GM03348 (cell line): ENCODE results near the gene NACC2.

Source experiments
- DNase-seq: peaks from one replicate; pipeline ENCODE4 v3.0.0; 2012; ENCODE audit warnings: low spot score

The NACC2 gene

DNA sequence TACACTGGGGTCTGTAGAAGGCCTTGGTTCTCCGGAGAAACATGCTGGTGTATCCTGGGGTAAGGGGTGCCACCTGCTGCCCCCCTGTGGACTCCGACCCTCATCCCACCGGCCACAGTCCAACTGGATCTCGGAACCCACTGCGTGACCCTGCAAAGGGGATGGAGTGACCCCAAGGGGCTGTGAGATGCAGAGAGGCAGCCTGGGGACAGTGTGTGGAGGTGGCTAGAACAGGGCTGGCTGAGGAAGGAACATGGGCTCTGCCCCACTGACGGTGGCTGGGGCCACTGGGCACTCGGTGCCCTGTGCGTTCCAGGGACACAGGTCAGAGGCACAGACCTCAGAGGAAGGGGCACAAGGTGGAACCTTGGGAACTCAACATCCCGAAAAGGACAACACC lies 2.3 kb downstream of the NACC2 start:
- DNase-seq, result no peak

DNA sequence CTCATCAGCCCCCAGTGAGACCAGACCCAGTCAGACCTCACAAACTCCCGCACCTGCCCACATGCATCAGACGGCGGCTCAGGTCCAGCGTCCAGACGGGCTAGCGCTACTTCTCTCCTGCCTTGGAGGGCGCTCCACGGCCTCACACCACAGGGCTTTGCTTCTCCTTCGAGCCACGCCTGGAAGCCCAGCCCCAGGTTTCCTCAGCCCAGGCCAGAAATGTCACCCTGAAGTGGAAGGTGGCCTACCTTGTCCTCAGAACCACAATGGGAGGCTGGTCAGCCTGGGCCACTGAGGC lies 2.8 kb downstream of the NACC2 start:
- DNase-seq, result no peak

DNA sequence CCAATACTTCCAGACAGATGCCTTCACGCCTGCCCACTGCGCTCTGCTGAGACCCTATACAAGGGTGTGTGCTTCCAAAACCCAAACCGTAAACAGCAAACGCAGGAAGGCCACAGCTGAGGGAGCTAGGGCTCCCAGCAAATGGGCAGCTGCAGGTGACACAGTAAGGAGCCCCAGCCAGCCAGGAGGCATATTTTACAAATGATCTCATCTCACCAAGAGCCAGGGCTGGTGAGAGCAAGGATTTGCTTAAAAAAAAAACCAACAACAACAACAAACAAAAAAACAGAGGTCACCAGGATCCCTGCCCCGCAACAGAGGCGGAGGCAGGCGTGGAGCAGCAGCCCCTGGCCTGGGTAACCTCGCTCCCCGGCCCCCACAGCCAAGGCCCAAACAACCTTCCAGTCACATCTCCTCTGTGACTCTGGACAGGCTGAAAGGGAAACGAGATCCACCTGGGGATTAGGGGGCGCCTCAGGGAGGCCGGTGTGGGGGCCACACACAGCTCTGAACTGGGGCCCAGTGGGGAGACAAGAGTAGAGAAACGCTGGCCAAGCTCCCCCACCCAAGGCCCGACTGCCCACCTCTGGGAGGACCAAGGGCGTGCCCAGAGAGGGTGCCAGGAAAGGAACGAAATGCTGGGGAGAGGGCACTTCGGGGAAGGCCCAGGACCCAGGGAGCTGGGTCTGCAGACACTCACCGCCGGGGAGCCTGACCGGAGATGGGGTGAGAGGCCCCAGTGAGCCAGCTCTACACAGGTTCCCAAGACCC lies 3.3 kb downstream of the NACC2 start:
- DNase-seq, result no peak

DNA sequence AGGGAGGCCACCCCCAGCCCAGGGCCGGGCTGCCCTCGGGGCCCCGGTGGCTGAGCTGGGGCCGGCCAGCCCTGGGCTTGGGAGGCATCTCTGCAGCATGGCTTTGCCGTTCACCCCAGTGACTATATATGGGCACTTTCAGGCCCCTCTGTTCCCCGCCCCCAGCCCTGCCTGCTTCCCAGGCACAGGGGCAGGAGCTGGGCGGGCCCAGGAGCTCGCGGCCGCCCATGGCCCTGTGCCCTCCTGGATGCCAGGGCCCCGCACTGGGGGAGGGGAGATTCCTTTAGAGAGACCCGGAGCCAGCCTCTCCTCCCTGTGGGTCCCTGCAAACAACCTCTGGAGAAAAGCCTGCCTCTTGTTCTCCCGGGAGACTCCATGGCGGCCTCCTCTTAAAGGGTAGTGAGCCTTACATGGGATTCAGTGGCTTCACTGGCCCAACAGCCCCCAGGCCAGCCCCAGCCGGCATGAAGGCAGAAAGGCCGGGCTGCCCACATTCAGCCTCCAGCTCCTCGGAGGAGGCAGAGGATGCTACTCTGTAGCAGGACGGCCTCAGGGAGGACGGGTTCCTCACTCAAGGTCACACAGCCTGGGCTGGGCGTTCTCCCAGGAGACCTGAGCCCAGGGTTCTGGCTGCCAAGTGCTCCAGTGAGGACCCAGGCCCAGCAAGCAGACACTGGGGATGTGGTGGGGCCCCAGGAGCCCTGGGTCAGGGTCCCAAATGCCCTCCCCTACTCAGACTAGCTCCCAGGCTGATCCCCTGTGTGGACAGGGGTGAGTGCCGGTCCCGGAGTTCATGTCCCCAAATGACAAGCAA lies 4.1 kb downstream of the NACC2 start:
- DNase-seq, result no peak

DNA sequence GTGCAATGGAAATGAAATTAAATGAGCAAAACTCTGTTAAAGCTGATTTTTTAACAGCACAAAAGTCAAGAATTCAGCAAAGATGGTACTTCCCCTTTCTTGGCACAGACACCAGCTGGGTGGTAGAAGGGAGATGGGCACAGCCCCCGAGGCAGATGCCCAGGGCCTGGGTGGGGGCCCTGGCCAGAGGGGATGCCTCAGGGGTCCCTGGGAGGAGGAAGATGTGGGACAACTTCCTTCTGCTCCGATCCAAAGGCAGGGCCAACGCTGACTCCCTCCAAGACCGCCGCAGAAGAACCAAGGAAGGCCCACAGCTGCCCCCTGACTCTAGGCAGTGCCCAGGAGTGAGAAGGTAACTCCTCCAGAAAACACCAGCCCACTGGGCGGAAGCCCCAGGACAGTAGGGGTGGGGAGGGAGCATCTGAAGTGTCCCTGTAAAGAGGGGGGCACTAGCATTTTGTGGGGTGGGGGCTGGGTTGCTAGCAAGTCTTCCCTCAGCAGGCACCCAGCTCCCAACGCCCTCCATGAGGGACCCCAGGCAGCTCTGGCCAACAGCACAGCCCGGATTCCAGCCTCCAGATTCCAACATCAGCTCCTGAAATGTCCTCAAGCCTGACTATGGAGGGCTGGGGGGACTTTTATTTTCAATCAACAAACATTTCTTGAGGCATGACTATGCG lies 4.9 kb downstream of the NACC2 start:
- no peak for DNase-seq

DNA sequence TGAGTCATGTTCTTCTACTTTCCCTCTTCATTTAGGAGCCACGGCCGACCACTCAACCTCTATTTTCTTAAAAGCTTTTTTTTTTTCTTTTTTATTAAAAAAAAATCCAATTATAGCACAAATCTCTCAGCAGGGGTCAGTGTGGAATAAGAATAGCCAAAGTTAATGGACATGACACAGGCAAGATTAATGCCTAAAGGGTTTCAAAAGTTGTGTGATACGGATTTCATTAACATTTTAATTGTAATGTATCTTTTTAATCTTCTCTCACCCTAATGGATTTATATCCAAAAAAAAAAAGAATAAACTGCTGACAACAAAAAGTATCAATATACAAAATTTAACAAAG lies 5.4 kb downstream of the NACC2 start:
- peak; percentile 68 for DNase-seq

DNA sequence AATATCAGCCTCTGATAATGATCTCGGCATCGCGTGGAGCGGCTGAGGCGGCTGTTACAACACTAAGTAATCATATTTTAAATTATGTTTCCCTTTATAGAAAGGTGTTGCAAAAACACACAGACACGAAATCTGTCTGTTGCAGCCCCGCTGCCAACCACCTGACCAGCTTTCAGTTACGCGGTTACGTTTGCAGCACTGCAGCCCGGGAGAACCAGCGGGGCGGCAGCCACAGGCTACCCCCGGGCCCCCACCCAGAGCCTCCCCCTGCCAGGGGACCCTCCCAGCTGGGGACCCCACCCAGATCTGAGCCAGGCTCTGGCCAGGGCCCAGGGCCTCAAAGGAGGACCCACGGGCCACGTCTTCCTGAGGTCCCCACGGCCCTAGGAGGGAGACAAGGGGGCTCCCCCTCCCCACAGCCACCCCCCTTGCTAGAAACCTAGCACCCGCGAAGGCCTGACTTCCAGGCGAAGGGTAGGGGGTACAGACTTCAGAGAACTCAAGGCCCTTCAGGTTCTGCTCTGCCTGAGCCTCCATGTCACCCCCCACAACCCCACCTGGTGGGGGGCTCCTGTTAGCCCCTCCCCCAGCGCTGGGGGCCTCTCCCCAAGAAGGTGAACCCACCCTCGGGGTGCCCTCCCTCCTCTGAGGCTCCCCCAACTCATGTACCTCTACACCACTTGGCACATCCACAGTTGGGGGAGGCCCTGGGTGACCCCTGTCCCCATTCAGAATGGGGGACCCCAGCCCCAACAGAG lies 6.0 kb downstream of the NACC2 start:
- no peak for DNase-seq

DNA sequence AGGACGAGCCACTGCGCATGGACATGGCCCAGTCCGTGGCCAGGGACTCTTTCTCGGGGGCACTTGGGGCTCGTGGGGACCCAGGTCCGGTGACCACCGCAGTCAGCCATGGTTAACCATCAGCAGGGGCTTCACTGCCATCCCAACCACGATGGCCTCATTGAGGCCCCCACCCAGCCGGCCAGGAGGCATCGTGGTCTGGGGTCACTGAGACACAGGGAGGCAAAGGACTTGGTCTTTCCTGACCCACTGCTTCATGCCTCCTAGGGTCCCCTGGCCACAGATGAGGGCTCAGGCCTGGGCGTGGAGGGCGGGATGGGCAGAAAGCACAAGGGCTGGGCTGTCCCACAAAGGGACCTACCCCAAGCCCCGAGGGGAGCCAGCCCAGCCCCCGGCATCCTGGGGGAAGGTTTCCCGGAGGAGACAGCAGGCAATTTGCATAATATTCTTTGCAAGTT lies 6.6 kb downstream of the NACC2 start:
- no peak for DNase-seq

DNA sequence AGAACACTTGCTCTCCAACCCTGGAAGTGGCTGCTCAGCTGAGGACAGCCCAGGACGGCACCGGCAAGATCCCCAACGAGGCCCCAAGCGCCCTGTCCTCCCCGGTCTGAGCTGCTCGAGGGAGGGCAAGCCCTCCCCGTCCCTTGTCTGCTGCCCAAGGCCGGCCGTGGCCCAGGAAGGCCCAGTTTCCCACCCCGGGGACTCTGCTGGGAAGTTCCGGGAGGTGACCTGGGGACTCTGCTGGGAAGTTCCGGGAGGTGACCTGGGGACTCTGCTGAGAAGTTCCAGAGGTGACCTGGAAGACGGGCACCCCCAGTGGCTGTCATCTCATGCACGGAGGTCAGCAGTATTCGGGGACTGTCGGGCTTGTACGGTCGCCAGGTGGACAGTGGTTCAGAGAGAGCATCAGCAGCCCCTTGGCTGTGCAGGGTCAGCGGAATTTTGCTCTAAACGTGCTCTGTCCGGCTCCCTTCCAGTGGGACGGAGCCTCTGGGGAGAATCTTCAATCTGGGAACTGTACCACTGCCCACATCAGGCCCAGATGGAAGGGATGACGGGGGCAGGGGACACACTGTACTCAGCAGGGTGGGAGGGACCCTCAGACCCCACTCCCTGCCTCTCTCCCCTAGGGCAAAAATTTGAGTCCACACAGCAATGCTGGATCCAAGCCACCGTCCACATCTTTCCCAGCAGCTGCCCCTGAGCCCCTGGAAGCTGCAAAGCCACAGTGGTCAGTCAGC lies 7.2 kb downstream of the NACC2 start:
- no peak for DNase-seq

DNA sequence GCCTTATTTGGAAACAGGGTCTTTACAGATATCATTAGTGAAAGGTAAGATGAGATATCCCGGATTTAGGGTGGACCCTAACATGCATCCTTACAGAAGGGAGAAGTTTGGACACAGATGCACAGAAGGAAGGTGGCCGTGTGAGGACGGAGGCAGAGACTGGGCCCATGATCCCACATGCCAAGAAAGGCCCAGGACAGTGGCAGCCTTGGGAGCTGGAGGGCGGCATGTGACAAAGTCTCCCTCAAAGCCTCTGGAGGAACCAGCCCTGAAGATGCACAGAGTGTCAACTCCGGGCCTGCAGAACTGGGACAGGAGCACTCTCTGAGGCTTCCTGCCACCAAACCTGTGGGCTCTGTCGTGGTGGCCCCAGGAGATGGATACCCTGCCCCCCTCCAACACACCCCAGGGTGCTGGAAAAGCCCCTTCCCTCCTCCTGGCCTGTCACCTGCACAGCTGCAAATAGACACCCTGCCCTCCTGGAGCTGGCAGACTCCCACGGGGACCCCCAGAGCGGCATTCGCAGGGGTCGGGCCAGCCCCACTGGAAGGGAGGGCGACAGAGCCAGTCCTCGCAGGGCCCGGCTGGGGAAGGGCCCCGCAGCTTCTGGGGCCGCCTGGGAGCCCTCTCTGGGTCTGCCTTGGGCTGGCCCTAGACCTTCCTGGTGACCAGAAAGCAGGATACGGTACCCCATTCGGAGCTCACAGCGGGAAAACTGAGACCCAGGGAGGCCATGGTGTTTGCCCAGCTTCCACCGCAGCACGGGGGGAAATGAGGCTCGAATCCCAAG lies 7.9 kb downstream of the NACC2 start:
- DNase-seq, result no peak

DNA sequence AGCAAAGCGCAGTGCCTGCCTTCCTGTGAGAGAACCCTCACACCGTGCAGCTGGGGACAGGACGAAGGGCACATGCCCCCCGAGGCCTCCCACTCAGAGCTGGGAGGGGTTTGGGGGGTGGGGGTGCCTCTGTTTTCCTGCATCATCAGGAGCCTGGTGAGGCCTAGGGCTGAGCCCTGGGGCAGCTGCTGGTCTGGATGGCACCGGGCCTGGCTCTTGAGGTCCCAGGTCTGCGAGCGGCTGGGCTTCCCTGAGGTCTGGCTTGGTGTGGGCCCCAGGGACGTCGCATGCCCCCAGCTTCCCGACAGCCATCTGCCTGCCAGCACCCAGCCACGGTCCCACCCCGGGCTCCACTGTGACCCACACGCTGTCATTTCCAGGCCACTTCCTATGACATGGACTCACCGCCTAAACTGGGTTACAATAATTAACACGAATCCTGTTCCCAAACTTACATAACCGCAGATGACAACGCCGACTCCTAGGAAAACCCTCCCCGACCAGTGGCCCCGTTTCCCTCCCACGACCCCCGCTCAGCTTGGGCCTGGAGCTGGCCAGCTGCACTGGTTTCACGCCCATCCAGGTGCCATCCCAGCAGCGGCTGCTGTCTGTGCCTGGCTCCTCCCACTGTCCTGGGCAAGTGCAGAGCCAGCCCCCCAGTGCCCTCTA lies 8.7 kb downstream of the NACC2 start:
- DNase-seq, result no peak

DNA sequence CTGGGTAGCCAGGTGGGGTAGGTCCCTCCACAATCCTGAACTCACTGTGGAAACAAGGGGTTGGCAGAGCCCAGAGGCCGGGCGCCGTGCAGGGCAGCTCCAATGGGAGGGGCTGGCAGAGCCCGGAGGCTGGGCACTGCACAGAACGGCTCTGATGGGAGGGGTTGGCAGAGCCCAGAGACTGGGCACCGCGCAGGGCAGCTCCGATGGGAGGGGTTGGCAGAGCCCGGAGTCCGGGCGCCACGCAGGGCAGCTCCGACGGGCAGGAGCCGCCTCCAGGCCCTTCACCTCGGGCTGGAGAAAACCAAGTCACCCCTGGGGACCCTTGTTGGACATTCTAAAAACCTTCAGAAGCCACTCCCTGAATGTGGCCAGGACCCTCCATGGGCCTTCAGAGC lies 9.3 kb downstream of the NACC2 start:
- DNase-seq, result no peak

DNA sequence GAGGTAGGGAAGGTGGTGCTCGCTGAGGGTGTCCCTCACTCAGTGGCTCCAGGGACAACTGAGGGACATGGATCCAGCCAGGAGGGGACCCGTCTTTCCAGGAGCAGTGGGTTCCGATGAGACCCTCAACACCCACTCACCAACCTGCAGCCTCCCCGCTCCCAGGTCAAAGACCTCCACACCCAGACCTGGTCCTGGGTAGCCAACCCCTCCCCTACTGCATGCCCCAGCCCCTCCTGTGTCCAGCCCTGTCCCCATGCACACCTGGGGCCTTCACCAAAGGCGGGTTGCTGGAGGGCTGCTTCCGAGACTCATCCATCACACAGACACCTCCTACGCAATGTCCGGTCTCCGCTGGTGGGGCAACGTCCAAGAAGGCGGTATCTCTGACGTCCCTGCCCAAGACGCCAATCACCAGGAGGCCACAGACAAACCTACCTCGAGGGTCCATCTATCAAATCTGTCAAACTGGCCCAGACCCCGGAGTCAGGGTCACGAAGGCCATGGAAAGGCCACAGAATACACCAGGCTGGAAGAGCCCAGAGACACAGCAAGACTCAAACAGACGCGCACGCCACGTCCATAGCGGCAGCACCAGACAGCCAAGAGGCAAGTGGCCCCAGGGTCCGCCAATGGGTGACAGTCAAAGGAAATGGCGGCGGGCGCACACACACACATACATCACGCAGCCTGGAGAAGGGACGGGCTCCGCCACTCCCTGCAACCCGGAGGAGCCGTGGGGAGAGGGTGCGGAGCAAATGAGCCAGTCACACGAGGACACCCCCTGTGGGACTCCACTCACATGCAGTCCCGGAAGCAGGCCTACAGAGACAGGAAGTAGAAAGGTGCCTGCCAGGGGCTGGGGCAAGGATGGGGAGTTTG lies 10.8 kb downstream of the NACC2 start:
- DNase-seq, result no peak

DNA sequence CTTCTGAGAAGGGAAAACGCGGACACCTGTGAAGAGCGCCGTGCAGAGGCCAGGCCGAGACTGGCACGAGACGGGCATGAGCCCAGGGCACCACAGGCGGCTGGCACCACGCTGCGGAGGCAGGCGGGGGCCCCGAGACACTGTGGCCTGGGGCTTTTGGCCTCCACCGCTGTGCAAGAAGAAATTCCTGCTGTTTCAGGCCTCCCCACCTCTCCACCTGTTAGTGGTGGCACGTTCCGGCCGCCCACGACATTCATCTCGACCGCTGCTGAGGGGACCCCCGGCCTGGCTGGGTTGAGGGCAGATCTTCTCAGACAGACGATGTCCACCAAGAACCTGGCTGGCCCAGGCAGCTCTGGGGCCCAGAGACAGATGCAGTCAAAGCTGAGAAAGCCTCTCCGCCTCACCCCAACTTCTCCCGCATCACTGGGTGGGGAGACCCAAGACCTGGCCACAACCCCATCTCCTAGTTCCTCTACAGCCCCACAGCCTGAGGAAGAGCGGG lies 11.5 kb downstream of the NACC2 start:
- DNase-seq, result no peak

DNA sequence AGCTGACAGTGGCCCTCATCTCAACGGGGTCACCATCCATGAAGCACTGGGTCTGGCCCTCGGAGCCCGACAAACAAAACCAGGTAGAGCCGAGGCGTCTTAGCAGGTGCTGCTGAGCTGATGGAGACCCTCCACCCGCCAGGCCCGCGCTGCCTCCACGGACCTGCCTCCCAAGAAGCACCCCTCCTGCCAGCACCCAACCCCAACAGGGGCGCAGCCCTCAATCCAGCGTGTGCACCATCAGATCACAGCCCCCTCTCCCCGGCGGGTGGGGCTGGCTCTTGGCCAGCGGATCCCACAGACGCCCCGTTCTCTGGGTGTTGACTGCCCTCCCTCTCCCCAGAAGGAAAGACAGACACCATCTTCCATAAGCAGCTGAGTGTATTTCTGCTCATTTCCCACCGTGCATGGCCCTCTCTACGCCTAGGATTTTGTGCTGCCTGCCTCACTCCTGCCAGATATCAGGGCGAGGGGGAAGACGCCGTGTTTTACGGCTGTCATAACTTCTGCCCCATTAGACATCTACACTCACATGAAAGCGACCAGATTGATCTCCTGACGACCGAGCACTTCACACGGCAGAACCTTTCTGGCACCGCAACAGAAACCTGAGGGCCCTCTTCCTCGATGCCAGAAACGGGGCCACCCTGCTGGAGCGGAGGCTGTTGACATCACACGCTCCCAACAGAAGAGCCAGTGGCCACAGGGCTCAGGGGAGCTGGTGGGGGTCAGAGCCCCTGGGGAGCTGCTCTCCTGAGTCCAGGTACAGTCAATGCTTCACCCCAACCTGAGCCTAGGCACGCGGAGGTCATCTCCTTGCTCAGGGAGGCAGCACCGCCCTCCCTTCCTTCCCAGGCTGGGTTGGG lies 12.4 kb downstream of the NACC2 start:
- no peak for DNase-seq

DNA sequence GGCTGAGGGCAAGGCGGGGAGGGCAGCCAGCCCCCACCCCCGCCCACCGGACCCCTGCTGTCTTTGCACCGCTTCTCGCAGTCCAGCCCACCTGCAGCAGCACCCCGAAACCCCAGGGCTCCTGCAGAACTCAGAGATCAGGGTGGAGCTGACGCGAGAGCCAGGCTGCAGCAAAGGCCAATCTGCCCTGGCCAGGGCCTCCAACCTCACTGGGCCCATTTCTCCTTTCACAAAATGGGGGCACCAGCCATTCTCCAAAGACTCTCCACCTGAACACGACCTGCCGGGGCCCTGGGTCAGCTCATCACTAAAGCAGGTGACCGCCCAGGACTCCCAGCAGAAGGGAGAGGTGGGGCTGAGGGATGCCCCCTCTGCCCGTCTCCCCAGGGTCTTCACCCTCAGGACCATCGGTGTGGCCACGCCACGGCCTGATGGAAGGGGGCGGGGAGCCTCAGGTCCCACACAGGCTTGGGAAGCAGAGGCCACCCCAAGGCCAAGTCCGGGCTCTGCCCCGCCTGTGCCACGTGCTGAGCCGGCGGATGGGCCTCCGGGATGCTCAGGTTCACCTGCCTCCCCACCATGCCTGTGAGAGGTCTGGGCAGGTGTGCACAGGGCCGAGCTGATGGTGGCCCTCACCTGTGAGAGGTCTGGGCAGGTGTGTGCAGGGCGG lies 13.1 kb downstream of the NACC2 start:
- no peak for DNase-seq

DNA sequence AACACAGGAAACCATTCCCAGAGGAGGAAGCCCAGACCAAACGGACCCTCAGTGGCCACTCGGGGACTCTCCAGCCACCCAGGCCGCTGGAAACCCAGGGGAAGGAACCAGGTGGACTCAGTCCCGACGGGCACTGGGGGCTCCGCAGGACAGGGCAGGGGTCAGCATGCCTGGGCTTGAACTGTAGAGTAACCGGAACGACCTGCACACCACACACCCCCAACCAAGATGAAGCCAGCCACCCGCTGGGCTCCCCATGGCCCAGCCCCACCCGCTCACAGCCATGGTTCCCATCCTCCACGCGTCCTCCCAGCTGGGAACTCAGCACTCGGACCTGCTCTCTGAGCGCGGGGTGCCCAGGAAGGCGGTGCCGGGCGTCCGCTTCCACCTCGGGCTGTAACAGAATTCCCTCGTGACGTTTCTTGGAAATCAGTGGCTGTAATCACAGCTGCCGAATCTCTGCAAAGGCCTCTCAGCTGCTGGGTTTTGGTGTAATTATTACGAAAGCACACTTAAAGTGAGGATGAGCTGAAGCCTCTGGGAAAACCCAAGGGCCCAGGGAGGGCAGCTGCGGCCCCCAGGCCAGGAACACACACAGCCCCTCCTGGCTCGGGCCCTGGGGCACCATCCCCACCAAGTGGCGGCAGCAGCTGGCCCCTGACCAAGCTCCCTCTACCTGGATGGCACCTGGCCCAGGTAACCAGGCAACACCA lies 13.8 kb downstream of the NACC2 start:
- no peak for DNase-seq
